Adrenal gland (tissue), 12 donors: ENCODE data around the gene COL15A1. TPM values are rescaled to one million over a fixed set of nuclear protein-coding genes. Genes with fewer than 3 reads are reported as not detected.

Experiments
- DNase-seq, 7 donors: peaks; one replicate each; pipeline ENCODE4 v3.0.0-alpha.2; 2019 to 2020
- H3K27ac ChIP-seq, 5 donors: fragments of 200-600 bp; sonication (generic) in 4 of 5; 1 replicate in 3 of 5; 2 replicates in 2 of 5; pipeline versions ENCODE4 v1.5.1 to v1.8.0; 2016 to 2020; ENCODE audit warnings: mild to moderate bottlenecking in 1 of 5
- H3K27me3 ChIP-seq: fragments of 200-600 bp; 2 replicates; pipeline ENCODE4 v1.8.0; 2021
- H3K36me3 ChIP-seq, 2 donors: fragments of 200-600 bp; replicated peaks in 1 of 2; 1 replicate in 1 of 2; 2 replicates in 1 of 2; pipeline versions ENCODE4 v1.5.1 to v1.8.0; 2018 to 2022
- H3K4me1 ChIP-seq, 2 donors: fragments of 200-600 bp; replicated peaks in 1 of 2; 1 replicate in 1 of 2; 2 replicates in 1 of 2; pipeline versions ENCODE4 v1.5.1 to v1.8.0; 2018 to 2021
- H3K4me3 ChIP-seq, 4 donors: fragments of 200-600 bp; sonication (generic) in 3 of 4; one replicate each; pipeline ENCODE4 v1.5.1; 2016 to 2018
- H3K9me3 ChIP-seq, 3 donors: fragments of 200-600 bp; sonication (generic) in 1 of 3; replicated peaks in 1 of 3; 1 replicate in 2 of 3; 2 replicates in 1 of 3; pipeline versions ENCODE4 v1.5.1 to v1.8.0; 2016 to 2021
- POLR2A ChIP-seq, 2 donors: fragments of 450-650 bp; IDR thresholded peaks; one replicate each; pipeline ENCODE4 v1.6.1; 2017; ENCODE audit warnings: antibody characterized with exemption in 2 of 2, mild to moderate bottlenecking in 2 of 2, moderate library complexity in 1 of 2
- WGBS, 4 donors: extraction: QIAGEN DNeasy Blood & Tissue Kit in 2 of 4; methylation state at CpG; one replicate each; pipeline versions ENCODE4 v1.1.5 to v1.1.7; 2013 to 2017; 5-methylcytosine and 5-hydroxymethylcytosine counted together
- intact Hi-C, 2 donors: fragments of 100-400 bp; cut with DNase I; formaldehyde crosslinking; loops; one replicate each; pipeline versions ENCODE4 v1.14.1 to v1.15.0; 2022 to 2023
- polyA plus RNA-seq, 3 donors: library from polyadenylated mRNA; stranded (reverse); fragments of 200-250 nt in 2 of 3; fragments of 350-450 nt in 1 of 3; fragmentation: Illumina TruSeq in 1 of 3; extraction: RNeasy Lipid Tissue Mini Kit (QIAGEN cat#74804) in 1 of 3; gene quantifications; one replicate each; pipeline ENCODE4 v1.2.3, GENCODE V29; 2013 to 2014
- total RNA-seq, 9 donors: library from RNA; depleted of rRNA in 4 of 9; stranded (reverse); fragments of >200 nt in 4 of 9; fragments of 120-200 nt in 1 of 9; fragmentation: NEBNext Ultra II Directional in 1 of 9; extraction: Animal tissue kit (Norgen Biotek cat#: 25700) in 1 of 9; gene quantifications; one replicate each; pipeline versions ENCODE4 v1.1.0 to v1.2.4, GENCODE V29; 2013 to 2023
- TF ChIP-seq, protein P1 (sequence below), 6 experiments: fragments of 450-650 bp in 4 of 6; fragments of 200-600 bp in 2 of 6; sonication (generic) in 1 of 6; IDR thresholded peaks; 1 replicate in 5 of 6; 2 replicates in 1 of 6; pipeline versions ENCODE4 v1.5.1 to v1.8.0; 2016 to 2021; ENCODE audit warnings: antibody characterized with exemption in 6 of 6, mild to moderate bottlenecking in 2 of 6, moderate library complexity in 1 of 6
- donor health status: healthy with polysubstance abuse.
- donor health status: Bipolar disorder and iron deficiency.
- donor health status: DM: yes; HTN: yes; CAD: no.
- donor health status: DM: no; HTN: no; CAD: no.
- donor health status: DM: no; HTN: no; CAD: no.
- donor health status: DM: yes; HTN: yes; CAD: no.

Gene COL15A1
- total and polyA plus RNA-seq, 12 donors = 34.8 to 320 (median 101) TPM

DNA sequence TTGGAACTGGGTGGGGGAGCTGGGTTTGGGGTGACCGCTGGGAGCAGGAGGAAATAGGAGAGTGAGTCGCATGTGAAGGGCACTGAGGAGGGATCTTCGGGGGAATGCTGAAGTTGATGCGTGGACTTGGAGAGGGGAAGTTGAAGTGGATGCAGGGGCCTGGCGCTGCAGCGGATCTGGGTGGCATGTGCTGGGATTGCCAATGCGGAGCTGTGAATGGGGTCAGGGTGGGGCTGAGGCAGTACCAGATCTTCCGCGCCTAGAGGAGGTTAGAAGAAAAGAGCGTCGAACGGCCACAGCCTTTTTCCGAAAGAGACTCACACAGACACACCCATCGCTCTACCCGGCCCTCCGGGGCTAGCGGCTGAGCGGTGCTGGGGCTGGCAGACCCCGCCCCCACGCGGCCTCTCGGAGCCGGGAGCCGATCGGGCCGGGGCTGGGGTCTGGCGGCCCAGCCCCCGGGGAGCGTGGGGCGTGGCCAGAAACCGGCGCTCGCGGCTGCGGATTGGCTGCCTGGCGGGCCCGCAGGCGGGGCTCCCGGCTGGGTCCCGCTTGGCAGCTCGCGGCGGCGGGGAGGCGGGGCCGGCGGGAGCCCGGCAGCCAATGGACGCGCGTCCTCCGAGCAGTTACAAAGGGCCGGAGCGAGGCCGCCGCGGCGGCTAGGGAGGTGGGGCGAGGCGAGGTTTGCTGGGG is 160.9 kb downstream of the COL15A1 start, which contains the start of gene TGFBR1:
TGFBR1 (plus strand) TSS at position 655 of the 693 bp plus-strand sequence. CDS start 93 bp downstream, outside the sequence.
- Histone ChIP-seq H3K36me3 (no peaks in the 10 kb centered on the region), H3K9me3 (no peaks in the 10 kb centered on the region), H3K4me1 (peaks cover 6 to 23% of the 10 kb centered on the region in 2 donors), H3K27ac (peak within 1 kb of the TSS; percentile 26 to 99 (median 74)), H3K27me3 (no peaks in the 10 kb centered on the region), H3K4me3 (peak within 1 kb of the TSS; percentile 28 to 98 (median 65))
- intact Hi-C loops = loop anchor here in 1 of 2 donors (10.0 kb wide), 1 partner anchor 90 kb away; no protein-coding TSS in a partner anchor
- DNase-seq = peak; percentile 90 to 95 (median 92)
- 0 to 1% (median 0%) methylated on average over 7 to 60 of the region's 60 CpGs for WGBS, 4 donors
- peak in 1 of 2 donors; percentile 78 for TF ChIP-seq POLR2A (IDR thresholded peaks at IDR 0.05)
- TF ChIP-seq, protein P1, sequence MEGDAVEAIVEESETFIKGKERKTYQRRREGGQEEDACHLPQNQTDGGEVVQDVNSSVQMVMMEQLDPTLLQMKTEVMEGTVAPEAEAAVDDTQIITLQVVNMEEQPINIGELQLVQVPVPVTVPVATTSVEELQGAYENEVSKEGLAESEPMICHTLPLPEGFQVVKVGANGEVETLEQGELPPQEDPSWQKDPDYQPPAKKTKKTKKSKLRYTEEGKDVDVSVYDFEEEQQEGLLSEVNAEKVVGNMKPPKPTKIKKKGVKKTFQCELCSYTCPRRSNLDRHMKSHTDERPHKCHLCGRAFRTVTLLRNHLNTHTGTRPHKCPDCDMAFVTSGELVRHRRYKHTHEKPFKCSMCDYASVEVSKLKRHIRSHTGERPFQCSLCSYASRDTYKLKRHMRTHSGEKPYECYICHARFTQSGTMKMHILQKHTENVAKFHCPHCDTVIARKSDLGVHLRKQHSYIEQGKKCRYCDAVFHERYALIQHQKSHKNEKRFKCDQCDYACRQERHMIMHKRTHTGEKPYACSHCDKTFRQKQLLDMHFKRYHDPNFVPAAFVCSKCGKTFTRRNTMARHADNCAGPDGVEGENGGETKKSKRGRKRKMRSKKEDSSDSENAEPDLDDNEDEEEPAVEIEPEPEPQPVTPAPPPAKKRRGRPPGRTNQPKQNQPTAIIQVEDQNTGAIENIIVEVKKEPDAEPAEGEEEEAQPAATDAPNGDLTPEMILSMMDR (IDR thresholded peaks at IDR 0.05) = peak in 3 of 6 experiments; percentile 4 to 17 (median 12)

DNA sequence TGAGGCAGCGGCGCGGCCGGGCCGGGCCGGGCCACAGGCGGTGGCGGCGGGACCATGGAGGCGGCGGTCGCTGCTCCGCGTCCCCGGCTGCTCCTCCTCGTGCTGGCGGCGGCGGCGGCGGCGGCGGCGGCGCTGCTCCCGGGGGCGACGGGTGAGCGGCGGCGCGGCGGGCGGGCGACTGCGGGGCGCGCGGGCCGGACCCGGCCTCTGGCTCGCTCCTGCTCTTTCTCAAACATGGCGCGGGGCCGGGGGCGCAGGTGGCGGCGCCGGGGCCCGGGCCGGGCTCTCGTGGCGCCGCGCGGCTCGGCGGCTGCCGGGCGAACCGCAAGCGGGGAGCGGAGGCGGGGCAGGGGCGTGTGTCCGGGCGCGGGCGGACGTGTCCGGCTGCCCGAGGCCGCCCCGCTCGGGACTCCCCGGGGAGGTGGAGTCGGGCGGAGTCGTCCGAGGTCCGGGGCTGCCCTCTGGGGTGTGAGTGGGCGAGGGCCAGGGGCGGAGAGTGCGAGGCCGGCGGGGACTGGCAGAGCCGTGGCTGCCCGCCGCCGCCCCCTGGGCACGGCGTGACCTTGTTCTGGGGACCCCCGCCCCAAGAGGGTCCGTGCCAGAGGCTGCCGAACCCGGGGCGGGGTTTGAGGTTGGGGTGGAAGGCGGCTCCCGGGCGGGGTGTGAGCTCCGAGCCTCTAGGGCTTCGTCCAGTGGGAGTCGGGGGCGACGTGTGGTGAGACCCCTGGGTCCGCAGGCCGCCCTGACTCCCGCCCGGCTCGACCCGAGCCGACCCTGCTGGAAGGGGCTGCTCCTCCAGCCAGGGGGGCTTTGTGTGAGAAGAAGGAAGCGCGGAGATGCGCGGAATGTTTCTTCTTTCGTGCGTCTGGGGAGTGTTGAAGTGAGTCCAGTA is 161.7 kb downstream of the COL15A1 start:
- Histone ChIP-seq H3K36me3 (no peaks in the 10 kb centered on the region), H3K27me3 (no peaks in the 10 kb centered on the region), H3K4me1 (peaks cover 6 to 23% of the 10 kb centered on the region in 2 donors), H3K27ac (peak overlapping the region; percentile 20 to 99 (median 74)), H3K9me3 (no peaks in the 10 kb centered on the region), H3K4me3 (peak overlapping the region; percentile 28 to 98 (median 65))
- 0 to 1% (median 0%) methylated on average over 1 to 118 of the region's 118 CpGs for WGBS, 4 donors
- TF ChIP-seq POLR2A (IDR thresholded peaks at IDR 0.05) = peak in 1 of 2 donors; percentile 71
- TF ChIP-seq, protein P1 (IDR thresholded peaks at IDR 0.05) = peak in 1 of 6 experiments; percentile 23
- DNase-seq = peak; percentile 77 to 84 (median 79)
- intact Hi-C loops = loop anchor here in 1 of 2 donors (10.0 kb wide), 1 partner anchor 91 kb away; no protein-coding TSS in a partner anchor

DNA sequence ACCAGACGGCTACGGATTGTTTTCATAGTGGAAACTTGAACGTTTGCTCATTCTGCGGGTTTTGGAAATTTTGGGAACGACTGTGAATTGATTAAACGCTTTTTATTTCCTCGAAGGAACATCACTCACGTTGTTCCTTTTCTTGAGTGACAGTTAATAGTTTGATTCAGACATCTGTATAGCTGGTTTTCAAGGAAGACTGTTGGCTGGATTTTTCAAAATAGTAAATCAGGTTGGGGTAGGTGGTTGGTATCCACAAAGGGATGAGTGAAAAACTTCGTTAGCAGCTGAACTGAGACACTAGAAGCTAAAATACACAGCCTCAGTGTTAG is 162.3 kb downstream of the COL15A1 start:
- Histone ChIP-seq H3K4me3 (peak overlapping the region in 2 of 4 donors; percentile 85 to 98), H3K36me3 (no peaks in the 10 kb centered on the region), H3K27me3 (no peaks in the 10 kb centered on the region), H3K27ac (peak overlapping the region; percentile 20 to 99 (median 74)), H3K4me1 (peaks cover 6 to 23% of the 10 kb centered on the region in 2 donors), H3K9me3 (no peaks in the 10 kb centered on the region)
- TF ChIP-seq POLR2A (IDR thresholded peaks at IDR 0.05) = no peak
- TF ChIP-seq, protein P1 (IDR thresholded peaks at IDR 0.05) = no peak
- no peak for DNase-seq
- 1 to 8% (median 4%) methylated on average over 9 of the region's 9 CpGs for WGBS, 4 donors
- intact Hi-C loops = loop anchor here in 1 of 2 donors (10.0 kb wide), 1 partner anchor 91 kb away; no protein-coding TSS in a partner anchor

DNA sequence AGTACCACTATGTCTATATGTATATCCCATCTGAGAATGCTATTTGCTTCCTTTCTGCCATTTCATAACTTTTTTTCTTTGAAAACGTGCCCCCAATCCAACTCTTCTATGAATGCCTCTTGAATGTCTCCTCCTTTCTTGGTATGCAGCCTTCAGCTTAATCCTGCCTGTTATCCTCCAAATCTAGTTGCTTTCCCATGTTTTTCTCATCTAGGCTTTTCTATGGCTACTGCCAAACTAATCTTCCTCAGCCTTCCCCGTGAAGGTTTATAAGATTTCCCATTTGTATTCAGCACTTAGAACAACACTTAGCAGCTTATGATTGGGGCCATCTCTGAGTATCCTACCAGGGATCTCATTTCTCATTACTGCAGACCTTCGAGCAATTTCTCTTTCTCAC is 163.7 kb downstream of the COL15A1 start:
- DNase-seq = no peak
- H3K4me3 ChIP-seq = no peak overlapping the region
- TF ChIP-seq POLR2A (IDR thresholded peaks at IDR 0.05) = no peak
- TF ChIP-seq, protein P1 (IDR thresholded peaks at IDR 0.05) = no peak
- no peaks in the 10 kb centered on the region for H3K36me3 ChIP-seq
- peak overlapping the region in 2 of 5 donors; percentile 11 to 54 for H3K27ac ChIP-seq
- H3K9me3 ChIP-seq = no peaks in the 10 kb centered on the region
- intact Hi-C loops = loop anchor here in 1 of 2 donors (10.0 kb wide), 1 partner anchor 93 kb away; no protein-coding TSS in a partner anchor
- no peaks in the 10 kb centered on the region for H3K27me3 ChIP-seq
- peaks cover 10 to 23% of the 10 kb centered on the region in 2 donors for H3K4me1 ChIP-seq
- 23 to 57% (median 50%) methylated on average over 3 of the region's 3 CpGs for WGBS, 4 donors
